HG02623 (cell line): ENCODE results near the gene USP9X.
"Not testable (repeated sequence)": the region's sequence is repeated elsewhere in the genome, so short reads cannot be mapped to it uniquely, and the experiment has no call there.

ENCODE experiments used
- ATAC-seq: cut with Tn5 transposase; IDR thresholded peaks from one replicate; pipeline ENCODE4 v1.9.1; 2021; ENCODE audit warnings: moderate library complexity; ENCODE audit not compliant: unreplicated experiment

The USP9X gene

DNA sequence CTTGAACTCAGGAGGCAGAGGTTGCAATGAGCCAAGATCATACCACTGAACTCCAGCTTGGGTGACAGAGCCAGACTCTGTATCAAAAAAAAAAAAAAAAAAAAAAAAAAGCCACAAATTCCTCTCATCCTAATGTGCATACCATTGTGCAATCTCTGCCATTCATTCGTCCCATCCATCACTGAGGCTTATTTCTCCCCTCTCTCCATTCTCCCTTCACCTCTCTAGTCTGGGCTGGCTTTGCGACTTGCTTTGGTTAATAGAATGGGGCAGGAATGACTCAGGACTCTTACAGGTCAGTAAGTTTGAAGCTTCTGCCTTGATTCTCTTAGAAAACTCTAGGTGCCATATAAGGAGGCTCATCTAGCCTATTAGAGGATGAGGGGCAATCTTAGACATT, 188.4 kb downstream of the USP9X start:
- no peak for ATAC-seq

- ATAC-seq = peak; percentile 47
Observed at GRCh38 chrX:41275661-41276609, 190.7 kb downstream of the USP9X start.

GRCh38 chrX:41276661-41277506, 191.6 kb downstream of the USP9X start:
- no peak for ATAC-seq

DNA sequence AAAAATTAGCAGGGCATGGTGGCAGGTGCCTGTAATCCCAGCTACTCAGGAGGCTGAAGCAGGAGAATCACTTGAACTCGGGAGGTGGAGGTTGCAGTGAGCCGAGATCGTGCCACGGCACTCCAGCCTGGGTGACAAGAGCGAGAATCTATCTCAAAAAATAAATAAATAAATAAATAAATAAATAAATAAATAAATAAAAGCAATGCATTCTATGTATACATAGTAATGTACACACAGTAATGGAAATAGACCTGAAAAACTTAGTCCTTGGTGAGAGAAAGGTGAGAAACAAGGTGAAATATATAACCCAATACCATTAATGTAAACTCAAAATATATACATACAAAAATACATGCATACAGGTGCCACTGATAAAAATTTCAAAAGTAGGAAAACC, 197.1 kb downstream of the USP9X start:
- not testable (repeated sequence) for ATAC-seq

- not testable (repeated sequence) for ATAC-seq
Observed at GRCh38 chrX:41285928-41286327, 200.7 kb downstream of the USP9X start.
